PC-9 (cell line): ENCODE results near the gene TMEM147. TPM values are rescaled to one million over a fixed set of nuclear protein-coding genes. Genes with fewer than 3 reads are reported as not detected.

ENCODE experiments used
- BruUV-seq: library from RNA; stranded (reverse); fragments of 400-500 nt; replicated peaks from 2 replicates; lab custom pipeline; 2021; lab: Mats Ljungman, UMichigan
- CTCF ChIA-PET: fragments of 300-600 bp; sonication (Branson Sonifier 250); formaldehyde crosslinking; loops from one replicate; lab custom pipeline; 2022; ENCODE audit warnings: antibody characterized with exemption; lab: Charles Lee
- POLR2A ChIA-PET: fragments of 300-600 bp; sonication (Branson Sonifier 250); formaldehyde crosslinking; loops from one replicate; lab custom pipeline; 2022; ENCODE audit warnings: antibody characterized with exemption; ENCODE audit not compliant: unreplicated experiment; lab: Charles Lee
- DNase-seq, 2 experiments: peaks; one replicate each; pipeline versions ENCODE4 v3.0.0 to v3.0.0-alpha.2; 2015 to 2022; ENCODE audit warnings: mixed read lengths in 1 of 2
- H2AFZ ChIP-seq: fragments of 200-600 bp; sonication (generic); 2 replicates; pipeline ENCODE4 v1.8.1; 2017; ENCODE audit warnings: antibody characterized with exemption
- H3F3A ChIP-seq: fragments of 200-600 bp; sonication (generic); 2 replicates; pipeline ENCODE4 v1.8.1; 2017; ENCODE audit warnings: antibody characterized with exemption, mild to moderate bottlenecking, low read depth; ENCODE audit not compliant: insufficient read depth
- H3K27ac ChIP-seq: fragments of 200-600 bp; sonication (generic); 2 replicates; pipeline ENCODE4 v1.6.1; 2016; ENCODE audit warnings: mixed run types
- H3K27me3 ChIP-seq: fragments of 200-600 bp; sonication (generic); 2 replicates; pipeline ENCODE4 v1.6.1; 2016; ENCODE audit warnings: low read depth, mixed run types; ENCODE audit not compliant: insufficient read depth
- H3K36me3 ChIP-seq: fragments of 200-600 bp; sonication (generic); 2 replicates; pipeline ENCODE4 v1.6.1; 2016; ENCODE audit warnings: low read depth, mixed run types
- H3K4me1 ChIP-seq: fragments of 200-600 bp; sonication (generic); replicated peaks from 2 replicates; pipeline ENCODE4 v1.6.1; 2016; ENCODE audit warnings: mixed run types; ENCODE audit not compliant: insufficient read depth
- H3K4me2 ChIP-seq: fragments of 200-600 bp; sonication (generic); 2 replicates; pipeline ENCODE4 v1.6.1; 2017; ENCODE audit warnings: mixed run types
- H3K4me3 ChIP-seq: fragments of 200-600 bp; sonication (generic); 2 replicates; pipeline ENCODE4 v1.6.1; 2016; ENCODE audit warnings: mixed run types
- H3K79me2 ChIP-seq: fragments of 200-600 bp; sonication (generic); 2 replicates; pipeline ENCODE4 v1.6.1; 2017; ENCODE audit warnings: low read depth, mixed run types
- H3K9me2 ChIP-seq: fragments of 200-600 bp; sonication (generic); 2 replicates; pipeline ENCODE4 v1.8.1; 2017; ENCODE audit warnings: mild to moderate bottlenecking; ENCODE audit not compliant: insufficient read depth
- H3K9me3 ChIP-seq: fragments of 200-600 bp; sonication (generic); 2 replicates; pipeline ENCODE4 v1.8.1; 2016; ENCODE audit warnings: low read depth; ENCODE audit not compliant: insufficient read depth
- H4K20me1 ChIP-seq: fragments of 200-600 bp; sonication (generic); 2 replicates; pipeline ENCODE4 v1.8.1; 2017; ENCODE audit not compliant: insufficient read depth
- EZH2 ChIP-seq: fragments of 200-600 bp; sonication (generic); IDR thresholded peaks from 2 replicates; pipeline ENCODE4 v1.8.0; 2017; ENCODE audit warnings: antibody characterized with exemption, low read depth
- intact Hi-C: fragments of 100-400 bp; cut with micrococcal nuclease; formaldehyde crosslinking; loops from one replicate; pipeline ENCODE4 v1.10.0; 2022; ENCODE audit not compliant: unreplicated experiment
- total RNA-seq: library from RNA; stranded (reverse); gene quantifications from 2 replicates; pipeline ENCODE4 v1.2.3, GENCODE V29; 2021
- TF ChIP-seq, protein P1 (sequence below): fragments of 200-600 bp; sonication (generic); conservative IDR thresholded peaks from 2 replicates; pipeline ENCODE4 v1.6.1; 2017; ENCODE audit warnings: mixed run types, antibody characterized with exemption, mild to moderate bottlenecking, moderate library complexity

The TMEM147 gene
- total RNA-seq, 1 experiment from 2014 or later, result 82.6 TPM

DNA sequence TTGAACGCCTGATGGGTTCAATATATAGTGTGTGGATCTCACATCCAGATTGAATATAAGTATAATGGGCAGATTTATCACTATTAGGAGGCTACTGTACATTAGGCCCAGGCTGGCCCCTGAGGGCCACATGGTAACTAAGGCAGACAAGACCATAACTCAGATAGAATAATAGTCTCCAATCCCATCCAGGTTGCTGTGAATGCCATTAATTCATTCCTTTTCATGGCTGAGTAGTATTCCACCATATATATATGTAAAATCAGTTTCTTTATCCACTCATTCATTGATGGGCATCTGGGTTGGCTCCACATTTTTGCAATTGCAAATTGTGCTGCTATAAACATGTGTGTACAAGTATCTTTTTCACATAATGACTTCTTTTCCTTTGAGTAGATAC lies 32.5 kb downstream of the TMEM147 start:
- H3K27me3 ChIP-seq, result peaks cover 51% of the 10 kb centered on the region
- H3K79me2 ChIP-seq, result no peaks in the 10 kb centered on the region
- no peak overlapping the region for H3K4me3 ChIP-seq
- no TSS peak for BruUV-seq
- CTCF ChIA-PET, result no interaction called here
- H4K20me1 ChIP-seq, result no peaks in the 10 kb centered on the region
- no peak overlapping the region for H3K4me2 ChIP-seq
- POLR2A ChIA-PET, result no interaction called here
- intact Hi-C loops, result no loop called here
- no peaks in the 10 kb centered on the region for H3F3A ChIP-seq
- peaks cover 5% of the 10 kb centered on the region for H3K9me3 ChIP-seq
- TF ChIP-seq, protein P1, sequence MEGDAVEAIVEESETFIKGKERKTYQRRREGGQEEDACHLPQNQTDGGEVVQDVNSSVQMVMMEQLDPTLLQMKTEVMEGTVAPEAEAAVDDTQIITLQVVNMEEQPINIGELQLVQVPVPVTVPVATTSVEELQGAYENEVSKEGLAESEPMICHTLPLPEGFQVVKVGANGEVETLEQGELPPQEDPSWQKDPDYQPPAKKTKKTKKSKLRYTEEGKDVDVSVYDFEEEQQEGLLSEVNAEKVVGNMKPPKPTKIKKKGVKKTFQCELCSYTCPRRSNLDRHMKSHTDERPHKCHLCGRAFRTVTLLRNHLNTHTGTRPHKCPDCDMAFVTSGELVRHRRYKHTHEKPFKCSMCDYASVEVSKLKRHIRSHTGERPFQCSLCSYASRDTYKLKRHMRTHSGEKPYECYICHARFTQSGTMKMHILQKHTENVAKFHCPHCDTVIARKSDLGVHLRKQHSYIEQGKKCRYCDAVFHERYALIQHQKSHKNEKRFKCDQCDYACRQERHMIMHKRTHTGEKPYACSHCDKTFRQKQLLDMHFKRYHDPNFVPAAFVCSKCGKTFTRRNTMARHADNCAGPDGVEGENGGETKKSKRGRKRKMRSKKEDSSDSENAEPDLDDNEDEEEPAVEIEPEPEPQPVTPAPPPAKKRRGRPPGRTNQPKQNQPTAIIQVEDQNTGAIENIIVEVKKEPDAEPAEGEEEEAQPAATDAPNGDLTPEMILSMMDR, result no peak
- no peak for TF ChIP-seq EZH2
- no peaks in the 10 kb centered on the region for H3K9me2 ChIP-seq
- H2AFZ ChIP-seq, result no peak overlapping the region
- DNase-seq, result no peak
- no peak overlapping the region for H3K27ac ChIP-seq
- H3K36me3 ChIP-seq, result no peaks in the 10 kb centered on the region
- H3K4me1 ChIP-seq, result no peaks in the 10 kb centered on the region

DNA sequence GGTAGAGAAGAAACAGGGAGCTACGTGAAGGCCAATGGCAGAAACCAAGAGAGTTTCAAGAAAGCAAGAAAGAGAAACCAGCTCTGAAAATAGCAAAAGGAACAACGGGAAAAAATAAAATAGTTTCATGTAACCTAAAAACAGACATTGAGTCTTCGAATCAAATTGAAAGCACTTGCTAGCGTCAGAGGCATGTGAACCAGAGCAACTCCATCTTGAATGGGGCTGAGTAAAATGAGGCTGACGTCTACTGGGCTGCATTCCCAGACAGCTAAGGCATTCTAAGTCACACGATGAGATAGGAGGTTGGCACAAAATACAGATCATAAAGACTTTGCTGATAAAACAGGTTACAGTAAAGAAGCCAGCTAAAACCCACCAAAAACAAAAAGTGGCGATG lies 33.3 kb downstream of the TMEM147 start:
- no peak overlapping the region for H3K27ac ChIP-seq
- ChIA-PET POLR2A (no interaction called here), CTCF (no interaction called here)
- TF ChIP-seq EZH2, result no peak
- TF ChIP-seq, protein P1, result no peak
- intact Hi-C loops, result no loop called here
- no peak overlapping the region for H2AFZ ChIP-seq
- no peak overlapping the region for H3K4me3 ChIP-seq
- BruUV-seq, result no TSS peak
- no peak for DNase-seq
- no peaks in the 10 kb centered on the region for H3F3A ChIP-seq
- H3K27me3 ChIP-seq, result peaks cover 51% of the 10 kb centered on the region
- H3K9me2 ChIP-seq, result no peaks in the 10 kb centered on the region
- H3K36me3 ChIP-seq, result no peaks in the 10 kb centered on the region
- no peaks in the 10 kb centered on the region for H4K20me1 ChIP-seq
- no peaks in the 10 kb centered on the region for H3K4me1 ChIP-seq
- no peaks in the 10 kb centered on the region for H3K79me2 ChIP-seq
- no peak overlapping the region for H3K4me2 ChIP-seq
- peaks cover 5% of the 10 kb centered on the region for H3K9me3 ChIP-seq

DNA sequence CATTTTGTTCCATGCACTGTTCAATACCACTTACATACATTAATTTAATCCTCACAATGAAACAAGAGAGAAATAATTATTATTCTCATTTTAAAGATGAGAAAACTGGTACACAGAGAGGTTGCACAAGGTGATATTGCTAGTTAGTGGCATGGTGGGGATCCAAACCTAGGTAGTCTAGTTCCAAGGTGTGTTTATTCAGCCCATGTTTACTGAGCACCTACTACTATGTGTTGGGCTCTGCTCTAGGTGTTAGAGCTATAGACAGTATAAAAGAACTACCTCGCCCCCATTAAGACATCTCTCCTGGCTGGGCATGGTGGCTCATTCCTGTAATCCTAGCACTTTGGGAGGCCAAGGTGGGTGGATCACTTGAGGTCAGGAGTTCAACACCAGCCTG lies 37.3 kb downstream of the TMEM147 start:
- Histone ChIP-seq H3K4me1 (no peaks in the 10 kb centered on the region), H3K9me3 (no peaks in the 10 kb centered on the region; the same call in 1 of the 2 replicates), H3K4me2 (no peak overlapping the region), H3K36me3 (no peaks in the 10 kb centered on the region), H3F3A (no peaks in the 10 kb centered on the region), H4K20me1 (no peaks in the 10 kb centered on the region), H3K27ac (no peak overlapping the region), H3K4me3 (no peak overlapping the region), H3K79me2 (no peaks in the 10 kb centered on the region), H3K9me2 (no peaks in the 10 kb centered on the region), H3K27me3 (peaks cover 44% of the 10 kb centered on the region), H2AFZ (no peak overlapping the region)
- TF ChIP-seq EZH2, result no peak
- TF ChIP-seq, protein P1, result no peak
- ChIA-PET POLR2A (no interaction called here), CTCF (no interaction called here)
- no peak for DNase-seq
- BruUV-seq, result no TSS peak
- intact Hi-C loops, result no loop called here
